WI38 (cell line): Measurements from ENCODE around the gene PPM1M.

Experiments
- H3K4me3 ChIP-seq: 2 replicates; pipeline ENCODE4 v1.5.1; 2011; ENCODE audit warnings: low read depth, mild to moderate bottlenecking, control low read depth, low read length
- TF ChIP-seq, protein P1 (sequence below): IDR thresholded peaks from 2 replicates; pipeline ENCODE4 v1.5.1; 2012; ENCODE audit warnings: low read depth, mild to moderate bottlenecking, control low read depth, low read length

Gene PPM1M

DNA sequence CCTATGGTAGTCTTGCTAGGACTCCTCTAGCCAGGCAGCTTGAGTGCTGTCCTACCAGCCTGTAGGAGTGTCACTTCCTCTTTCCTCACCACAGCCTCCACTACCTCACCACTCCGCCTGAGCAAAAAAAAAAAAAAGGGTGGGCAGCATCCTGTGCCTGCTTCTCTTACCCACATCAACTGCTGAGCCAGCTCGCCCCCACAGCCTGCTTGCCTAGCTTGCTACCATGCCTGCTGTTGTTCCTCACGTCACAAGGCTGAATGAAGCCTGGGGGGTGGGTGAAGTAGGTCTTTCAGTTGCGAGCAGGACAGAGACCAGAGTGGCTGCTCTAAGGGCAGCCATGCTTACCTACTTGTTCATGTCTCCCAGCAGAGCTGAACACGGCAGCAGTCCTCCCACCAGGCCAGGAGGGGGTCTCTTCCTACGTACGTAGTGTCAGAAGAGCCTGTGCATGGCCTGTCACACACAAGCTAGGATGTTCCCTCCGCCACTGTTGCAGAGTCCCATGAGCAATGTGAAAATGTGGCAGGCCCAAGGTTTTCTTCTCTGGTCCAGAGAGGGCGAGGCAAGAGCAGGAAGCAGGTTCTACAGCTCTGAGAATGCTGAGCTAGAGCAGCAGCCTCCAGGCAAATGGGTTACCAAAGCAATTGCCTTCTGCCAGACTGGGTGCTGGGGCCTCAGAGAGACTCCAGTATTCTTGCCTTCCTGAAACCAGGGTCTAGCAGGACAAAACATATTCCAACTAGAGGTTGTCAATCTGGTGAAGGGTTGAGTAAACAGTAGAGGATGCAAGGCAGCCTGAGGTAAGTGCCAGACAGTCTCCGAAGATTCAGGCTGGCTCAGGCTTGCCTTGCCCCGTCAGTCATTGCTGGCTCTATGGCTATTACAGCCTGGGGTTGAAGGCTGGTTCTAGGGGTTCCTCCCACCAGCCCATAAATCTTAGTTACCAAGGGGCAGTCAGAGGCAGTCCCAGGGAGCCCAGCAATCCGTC, 8.1 kb downstream of the PPM1M start:
- no peak overlapping the region for H3K4me3 ChIP-seq
- TF ChIP-seq, protein P1, sequence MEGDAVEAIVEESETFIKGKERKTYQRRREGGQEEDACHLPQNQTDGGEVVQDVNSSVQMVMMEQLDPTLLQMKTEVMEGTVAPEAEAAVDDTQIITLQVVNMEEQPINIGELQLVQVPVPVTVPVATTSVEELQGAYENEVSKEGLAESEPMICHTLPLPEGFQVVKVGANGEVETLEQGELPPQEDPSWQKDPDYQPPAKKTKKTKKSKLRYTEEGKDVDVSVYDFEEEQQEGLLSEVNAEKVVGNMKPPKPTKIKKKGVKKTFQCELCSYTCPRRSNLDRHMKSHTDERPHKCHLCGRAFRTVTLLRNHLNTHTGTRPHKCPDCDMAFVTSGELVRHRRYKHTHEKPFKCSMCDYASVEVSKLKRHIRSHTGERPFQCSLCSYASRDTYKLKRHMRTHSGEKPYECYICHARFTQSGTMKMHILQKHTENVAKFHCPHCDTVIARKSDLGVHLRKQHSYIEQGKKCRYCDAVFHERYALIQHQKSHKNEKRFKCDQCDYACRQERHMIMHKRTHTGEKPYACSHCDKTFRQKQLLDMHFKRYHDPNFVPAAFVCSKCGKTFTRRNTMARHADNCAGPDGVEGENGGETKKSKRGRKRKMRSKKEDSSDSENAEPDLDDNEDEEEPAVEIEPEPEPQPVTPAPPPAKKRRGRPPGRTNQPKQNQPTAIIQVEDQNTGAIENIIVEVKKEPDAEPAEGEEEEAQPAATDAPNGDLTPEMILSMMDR = no peak

DNA sequence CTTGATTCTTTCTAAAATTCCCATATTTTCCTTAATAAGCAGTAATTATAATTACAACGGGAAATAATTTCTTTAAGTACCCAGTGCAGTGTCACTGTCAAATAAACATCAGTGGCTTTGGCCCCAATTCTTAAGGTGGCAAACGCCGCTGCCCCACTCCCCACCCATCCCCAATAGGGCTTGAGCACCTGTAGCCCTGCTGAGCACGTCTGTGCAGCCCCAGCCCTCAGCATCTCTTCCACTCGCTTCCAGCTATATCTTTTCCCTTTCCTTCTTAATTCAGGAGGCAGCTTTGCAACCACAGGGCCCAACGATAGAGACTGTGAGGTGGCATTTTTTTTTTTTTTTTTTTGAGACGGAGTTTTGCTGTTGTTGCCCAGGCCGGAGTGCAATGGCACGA, 9.0 kb downstream of the PPM1M start:
- TF ChIP-seq, protein P1 = no peak
- H3K4me3 ChIP-seq = no peak overlapping the region

DNA sequence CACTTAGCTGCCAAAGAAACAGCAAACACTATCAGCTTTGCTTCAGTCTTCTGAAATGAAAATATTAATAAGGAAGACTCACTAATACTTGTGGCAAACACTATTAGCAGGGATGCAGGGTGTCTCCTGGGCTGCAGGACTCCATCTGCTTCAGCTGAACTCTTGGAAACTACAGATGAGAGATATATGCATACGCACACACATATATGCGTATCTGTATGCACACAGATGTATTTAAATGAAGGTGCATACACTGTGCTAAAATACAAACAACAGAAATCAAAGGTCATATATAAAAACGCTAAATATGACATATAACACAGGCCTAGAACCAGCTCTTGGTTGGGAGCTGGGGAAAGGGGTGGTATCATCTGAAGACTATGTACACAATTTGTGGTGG, 10.6 kb downstream of the PPM1M start:
- H3K4me3 ChIP-seq = no peak overlapping the region
- TF ChIP-seq, protein P1 = no peak

DNA sequence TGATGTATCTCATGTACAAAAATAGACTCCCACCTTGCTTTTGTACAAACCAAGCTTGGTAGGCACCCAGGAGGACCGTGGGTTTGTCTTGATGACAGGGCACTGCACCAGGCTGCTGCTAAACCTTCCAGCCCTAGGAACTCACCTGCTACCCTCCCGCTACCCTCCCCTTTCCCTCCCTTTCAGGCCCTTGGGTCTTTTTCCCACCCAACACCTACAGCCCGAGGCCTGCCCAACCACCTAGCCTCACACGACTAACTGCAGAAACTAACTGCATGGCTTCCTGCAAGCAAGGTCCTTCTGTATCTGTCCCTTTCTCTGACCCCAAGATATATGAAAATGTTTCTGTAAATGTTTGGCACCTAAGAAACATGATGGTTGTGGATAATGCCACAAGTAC, 11.1 kb downstream of the PPM1M start:
- no peak overlapping the region for H3K4me3 ChIP-seq
- TF ChIP-seq, protein P1 = no peak

DNA sequence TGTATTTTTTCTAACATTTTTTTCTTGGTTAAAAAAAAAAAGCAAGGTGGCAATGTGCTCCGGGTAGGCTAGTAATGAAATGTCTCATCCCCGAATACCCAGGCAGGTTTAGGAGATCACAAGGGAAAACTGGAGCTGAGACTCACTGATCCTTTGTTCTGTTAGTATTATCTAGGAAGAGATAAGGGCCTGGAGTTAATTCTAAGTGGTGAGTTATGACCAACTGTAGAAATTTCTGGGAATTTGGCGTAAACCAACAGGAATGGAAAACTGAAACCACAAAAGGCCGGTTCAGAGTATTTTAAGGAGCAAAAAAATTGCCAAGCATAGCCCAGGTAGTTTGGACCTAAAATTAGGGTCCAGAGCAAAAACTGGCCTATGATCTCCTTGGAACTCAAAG, 12.4 kb downstream of the PPM1M start:
- H3K4me3 ChIP-seq = no peak overlapping the region
- TF ChIP-seq, protein P1 = no peak

DNA sequence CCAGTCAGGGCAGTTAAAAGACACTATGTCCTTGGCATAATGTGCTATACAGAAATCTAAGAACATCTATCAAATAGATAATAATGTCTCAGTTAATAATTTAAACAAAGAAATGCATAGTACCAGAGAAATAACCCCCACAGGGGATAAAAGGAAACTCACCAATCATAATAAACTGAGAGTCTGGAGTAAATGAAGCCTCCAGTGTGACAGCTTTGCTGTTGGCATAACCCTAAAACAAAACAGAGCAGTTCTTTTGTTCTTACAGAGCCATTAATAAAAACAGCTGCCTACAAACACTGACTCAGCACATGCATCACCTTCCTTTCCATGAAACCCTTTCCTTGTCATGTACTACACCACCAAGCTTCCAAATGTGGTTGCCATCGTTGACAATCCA, 13.5 kb downstream of the PPM1M start:
- TF ChIP-seq, protein P1 = no peak
- H3K4me3 ChIP-seq = no peak overlapping the region

DNA sequence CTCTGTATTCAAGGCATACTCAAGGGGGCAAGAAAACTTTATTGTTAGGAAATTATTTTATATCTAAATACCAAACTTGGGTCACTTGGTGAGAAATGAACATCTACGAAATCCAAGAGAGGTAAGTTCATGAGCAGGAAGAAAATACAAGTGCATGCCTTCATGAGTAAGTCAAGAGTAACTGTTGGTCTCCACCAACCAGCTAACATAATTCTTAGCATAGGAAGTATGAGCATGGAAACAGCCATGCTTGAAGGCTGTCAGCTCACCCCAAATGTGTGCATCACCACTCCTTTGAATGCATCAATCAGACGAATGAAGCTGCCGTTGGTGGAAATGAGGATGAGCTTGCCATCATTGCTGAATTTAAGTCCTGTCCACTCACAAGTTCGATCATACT, 13.9 kb downstream of the PPM1M start:
- no peak overlapping the region for H3K4me3 ChIP-seq
- TF ChIP-seq, protein P1 = no peak
